Body of pancreas (tissue), 4 donors: ENCODE data around the gene CPA3.

ENCODE experiments used
- POLR2A ChIP-seq, 3 donors: fragments of 450-650 bp; IDR thresholded peaks; one replicate each; pipeline ENCODE4 v1.6.1; 2016; ENCODE audit warnings: antibody characterized with exemption in 3 of 3, mild to moderate bottlenecking in 2 of 3
- TF ChIP-seq, protein P1 (sequence below), 7 experiments: fragments of 450-650 bp in 4 of 7; fragments of 200-600 bp in 3 of 7; sonication (generic) in 3 of 7; IDR thresholded peaks; one replicate each; pipeline ENCODE4 v1.5.1; 2016 to 2019; ENCODE audit warnings: antibody characterized with exemption in 7 of 7

DNA sequence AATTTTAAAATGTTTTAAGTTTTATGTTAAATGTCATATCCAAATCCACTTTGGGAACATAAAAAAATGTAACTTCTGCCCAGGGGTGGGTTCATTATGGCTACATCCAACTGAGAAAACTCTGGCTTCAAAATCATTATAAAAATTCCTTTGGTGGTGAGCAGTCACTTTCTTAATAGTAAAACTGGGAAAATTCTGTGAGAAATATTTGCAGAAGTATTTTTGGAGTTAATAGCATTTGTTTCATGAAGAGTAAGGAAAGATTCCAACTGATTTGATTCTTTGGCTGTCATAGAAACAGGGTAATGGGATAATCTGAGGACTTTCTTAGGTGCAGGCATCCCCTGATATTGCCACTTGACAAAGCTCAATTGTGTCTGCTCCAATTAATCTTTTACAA lies 38.8 kb downstream of the CPA3 start:
- TF ChIP-seq, protein P1, sequence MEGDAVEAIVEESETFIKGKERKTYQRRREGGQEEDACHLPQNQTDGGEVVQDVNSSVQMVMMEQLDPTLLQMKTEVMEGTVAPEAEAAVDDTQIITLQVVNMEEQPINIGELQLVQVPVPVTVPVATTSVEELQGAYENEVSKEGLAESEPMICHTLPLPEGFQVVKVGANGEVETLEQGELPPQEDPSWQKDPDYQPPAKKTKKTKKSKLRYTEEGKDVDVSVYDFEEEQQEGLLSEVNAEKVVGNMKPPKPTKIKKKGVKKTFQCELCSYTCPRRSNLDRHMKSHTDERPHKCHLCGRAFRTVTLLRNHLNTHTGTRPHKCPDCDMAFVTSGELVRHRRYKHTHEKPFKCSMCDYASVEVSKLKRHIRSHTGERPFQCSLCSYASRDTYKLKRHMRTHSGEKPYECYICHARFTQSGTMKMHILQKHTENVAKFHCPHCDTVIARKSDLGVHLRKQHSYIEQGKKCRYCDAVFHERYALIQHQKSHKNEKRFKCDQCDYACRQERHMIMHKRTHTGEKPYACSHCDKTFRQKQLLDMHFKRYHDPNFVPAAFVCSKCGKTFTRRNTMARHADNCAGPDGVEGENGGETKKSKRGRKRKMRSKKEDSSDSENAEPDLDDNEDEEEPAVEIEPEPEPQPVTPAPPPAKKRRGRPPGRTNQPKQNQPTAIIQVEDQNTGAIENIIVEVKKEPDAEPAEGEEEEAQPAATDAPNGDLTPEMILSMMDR (IDR thresholded peaks at IDR 0.05): no peak
- TF ChIP-seq POLR2A (IDR thresholded peaks at IDR 0.05): no peak
